GM12864 (cell line): Measurements from ENCODE around the gene TPO.
"Not testable (repeated sequence)": the region's sequence is repeated elsewhere in the genome, so short reads cannot be mapped to it uniquely, and the experiment has no call there.

Experiments
- DNase-seq: peaks from one replicate; pipeline ENCODE4 v3.0.0-alpha.2; 2011; ENCODE audit warnings: low read depth
- H3K4me3 ChIP-seq: 2 replicates; pipeline ENCODE4 v1.5.1; 2011; ENCODE audit warnings: mild to moderate bottlenecking, low read depth, low read length, control low read depth
- CTCF ChIP-seq: IDR thresholded peaks from 2 replicates; pipeline ENCODE4 v1.5.1; 2011; ENCODE audit warnings: low read depth, mild to moderate bottlenecking, moderate library complexity, low read length, control low read depth, inconsistent platforms; ENCODE audit errors: missing control alignments

TPO gene

GRCh38 chr2:1405124-1405523 is 8.1 kb upstream of the TPO start:
- DNase-seq = no peak
- TF ChIP-seq CTCF = no peak
- no peak overlapping the region for H3K4me3 ChIP-seq

- no peak for TF ChIP-seq CTCF
- H3K4me3 ChIP-seq = no peak overlapping the region
- no peak for DNase-seq
Measured at GRCh38 chr2:1405967-1406366, 7.3 kb upstream of the TPO start.

- TF ChIP-seq CTCF = no peak
- H3K4me3 ChIP-seq = no peak overlapping the region
- no peak for DNase-seq
Measured at GRCh38 chr2:1406434-1406833, 6.8 kb upstream of the TPO start.

- no peak overlapping the region for H3K4me3 ChIP-seq
- no peak for TF ChIP-seq CTCF
- DNase-seq = no peak
Measured at GRCh38 chr2:1407950-1408675, 5.2 kb upstream of the TPO start.

GRCh38 chr2:1414121-1414520 is 858 bp downstream of the TPO start:
- DNase-seq = no peak
- TF ChIP-seq CTCF = no peak
- no peak overlapping the region for H3K4me3 ChIP-seq

GRCh38 chr2:1414901-1415300 is 1.6 kb downstream of the TPO start:
- not testable (repeated sequence) for DNase-seq, H3K4me3 ChIP-seq

- no peak overlapping the region for H3K4me3 ChIP-seq
- DNase-seq = no peak
- TF ChIP-seq CTCF = no peak
Measured at GRCh38 chr2:1415501-1415900, 2.2 kb downstream of the TPO start.
